Adrenal gland (tissue), 5 donors: ENCODE data around the gene CALCB.
"Not testable (repeated sequence)": the region's sequence is repeated elsewhere in the genome, so short reads cannot be mapped to it uniquely, and the experiment has no call there.

ENCODE experiments used
- CTCF ChIP-seq, 6 experiments: fragments of 450-650 bp in 4 of 6; fragments of 200-600 bp in 2 of 6; sonication (generic) in 1 of 6; IDR thresholded peaks; 1 replicate in 5 of 6; 2 replicates in 1 of 6; pipeline versions ENCODE4 v1.5.1 to v1.8.0; 2016 to 2021; ENCODE audit warnings: antibody characterized with exemption in 6 of 6, mild to moderate bottlenecking in 2 of 6, moderate library complexity in 1 of 6
- POLR2A ChIP-seq, 2 donors: fragments of 450-650 bp; IDR thresholded peaks; one replicate each; pipeline ENCODE4 v1.6.1; 2017; ENCODE audit warnings: antibody characterized with exemption in 2 of 2, mild to moderate bottlenecking in 2 of 2, moderate library complexity in 1 of 2
- donor health status: DM: no; HTN: no; CAD: no.

GRCh38 chr11:15069751-15070150, 3.6 kb upstream of the CALCB start:
- TF ChIP-seq CTCF, POLR2A (IDR thresholded peaks at IDR 0.05): not testable (repeated sequence)
